K562 (cell line): ENCODE results near the gene STXBP6. TPM values are rescaled to one million over a fixed set of nuclear protein-coding genes. Genes with fewer than 3 reads are reported as not detected.

Experiments used
- ATAC-seq: fragments of 200-7000 bp; cut with Tn5 transposase; 3 replicates; pipeline ENCODE4 v1.9.1; 2020; ENCODE audit warnings: moderate library complexity
- BruUV-seq: library from RNA; stranded (reverse); fragments of 400-500 nt; replicated peaks from 2 replicates; lab custom pipeline; 2021; lab: Mats Ljungman, UMichigan
- CTCF ChIA-PET: fragments of 300-600 bp; formaldehyde crosslinking; extraction: SDS; loops from one replicate; lab custom pipeline; 2021; ENCODE audit warnings: low intra/inter-chr PET ratio; lab: Yijun Ruan, JAX
- POLR2A ChIA-PET: fragments of 300-600, 350-650 bp; sonication (Branson Sonifier 250); formaldehyde crosslinking; extraction: SDS; loops from one replicate; lab custom pipeline; 2021; ENCODE audit warnings: antibody characterized with exemption, inconsistent platforms; lab: Yijun Ruan, JAX
- DNase-seq, 4 experiments: peaks; one replicate each; pipeline versions ENCODE4 v3.0.0 to v3.0.0-alpha.2; 2011 to 2018; ENCODE audit warnings: low spot score in 3 of 4, mixed read lengths in 3 of 4; ENCODE audit errors: extremely low read depth in 1 of 4
- FAIRE-seq: peaks from 2 replicates; lab custom pipeline; 2011; peaks lifted over from hg19 to GRCh38; lab: Jason Lieb, UNC
- H2AFZ ChIP-seq: 2 replicates; pipeline ENCODE4 v1.6.0; 2011; ENCODE audit warnings: low read depth, low read length, control low read depth, inconsistent platforms
- H3K27ac ChIP-seq: fragments of 200-600 bp; 3 replicates; pipeline ENCODE4 v1.8.0; 2011; ENCODE audit warnings: low read depth, mild to moderate bottlenecking, control low read depth, inconsistent platforms, low read length, moderate library complexity, mixed read lengths; ENCODE audit errors: extremely low read depth
- H3K27me3 ChIP-seq, 2 experiments: fragments of 300-600 bp in 1 of 2; 2 replicates in 1 of 2; 3 replicates in 1 of 2; pipeline versions ENCODE4 v1.6.0 to v1.8.0; 2011; ENCODE audit warnings: inconsistent platforms in 2 of 2, low read length in 2 of 2, mild to moderate bottlenecking in 1 of 2, mixed read lengths in 1 of 2, moderate library complexity in 1 of 2; ENCODE audit not compliant: control insufficient read depth in 2 of 2, insufficient read depth in 2 of 2
- H3K36me3 ChIP-seq: fragments of 300-600 bp; 3 replicates; pipeline ENCODE4 v1.8.0; 2011; ENCODE audit warnings: mild to moderate bottlenecking, low read length, inconsistent platforms; ENCODE audit not compliant: control insufficient read depth, insufficient read depth
- H3K4me1 ChIP-seq, 2 experiments: fragments of 200-600 bp in 1 of 2; replicated peaks in 1 of 2; 2 replicates in 1 of 2; 3 replicates in 1 of 2; pipeline versions ENCODE4 v1.5.1 to v1.8.0; 2011; ENCODE audit warnings: inconsistent platforms in 2 of 2, low read length in 2 of 2, mild to moderate bottlenecking in 1 of 2, mixed read lengths in 1 of 2, moderate library complexity in 1 of 2; ENCODE audit not compliant: control insufficient read depth in 2 of 2, insufficient read depth in 2 of 2
- H3K4me2 ChIP-seq: 2 replicates; pipeline ENCODE4 v1.6.1; 2011; ENCODE audit warnings: low read length, control low read depth, inconsistent platforms, mixed read lengths; ENCODE audit not compliant: insufficient read depth
- H3K4me3 ChIP-seq: fragments of 200-600 bp; sonication (generic), shearing (Covaris generic); 2 replicates; pipeline ENCODE4 v1.5.1; 2016; ENCODE audit warnings: control low read depth, inconsistent platforms
- H3K79me2 ChIP-seq: fragments of 200-600 bp; 3 replicates; pipeline ENCODE4 v1.8.0; 2011; ENCODE audit warnings: low read length, inconsistent platforms; ENCODE audit not compliant: control insufficient read depth, insufficient read depth
- H3K9ac ChIP-seq, 2 experiments: 2 replicates each; pipeline versions ENCODE4 v1.6.0 to v1.6.1; 2011; ENCODE audit warnings: low read depth in 2 of 2, low read length in 2 of 2, control low read depth in 1 of 2, inconsistent platforms in 1 of 2, mild to moderate bottlenecking in 1 of 2, mixed read lengths in 1 of 2; ENCODE audit not compliant: insufficient read depth in 1 of 2
- H3K9me1 ChIP-seq: one replicate; pipeline ENCODE4 v1.6.0; 2011; ENCODE audit warnings: inconsistent platforms, mild to moderate bottlenecking, low read length, moderate library complexity; ENCODE audit not compliant: control insufficient read depth, insufficient read depth
- H3K9me3 ChIP-seq: replicated peaks from 2 replicates; pipeline ENCODE4 v1.5.1; 2011; ENCODE audit warnings: low read depth, low read length, inconsistent platforms; ENCODE audit not compliant: control insufficient read depth, insufficient read depth
- H4K20me1 ChIP-seq: replicated peaks from 2 replicates; pipeline ENCODE4 v1.6.1; 2011; ENCODE audit warnings: low read length, inconsistent platforms, mixed read lengths; ENCODE audit not compliant: control insufficient read depth, insufficient read depth
- ESRRA ChIP-seq: fragments of 450-650 bp; IDR thresholded peaks from 2 replicates; pipeline ENCODE4 v1.6.1; 2014; ENCODE audit warnings: low read depth, mild to moderate bottlenecking, moderate library complexity, borderline replicate concordance
- ESRRB ChIP-seq: fragments of 250-450 bp; sonication (Bioruptor Pico); IDR thresholded peaks from 2 replicates; pipeline ENCODE4 v1.5.0; 2020; ENCODE audit warnings: mild to moderate bottlenecking, moderate library complexity, borderline replicate concordance
- L3MBTL2 ChIP-seq: fragments of 450-650 bp; IDR thresholded peaks from 2 replicates; pipeline ENCODE4 v1.6.1; 2016; ENCODE audit warnings: mild to moderate bottlenecking, moderate library complexity
- MAFF ChIP-seq: IDR thresholded peaks from 2 replicates; pipeline ENCODE4 v1.6.1; 2012; ENCODE audit warnings: low read length, improper control_type of control experiment
- NCOA6 ChIP-seq: fragments of 450-650 bp; IDR thresholded peaks from 2 replicates; pipeline ENCODE4 v1.6.1; 2017; ENCODE audit warnings: mild to moderate bottlenecking
- NONO ChIP-seq, 2 experiments: fragments of 200-400 bp in 1 of 2; fragments of 450-650 bp in 1 of 2; formaldehyde crosslinking in 1 of 2; IDR thresholded peaks; 2 replicates each; pipeline ENCODE4 v1.6.1; 2017; ENCODE audit warnings: low read depth in 2 of 2, mild to moderate bottlenecking in 2 of 2, moderate library complexity in 2 of 2, low read length in 1 of 2
- RBM25 ChIP-seq: fragments of 200-400 bp; formaldehyde crosslinking; IDR thresholded peaks from 2 replicates; pipeline ENCODE4 v1.6.1; 2018; ENCODE audit warnings: low read length, low read depth, moderate library complexity; ENCODE audit not compliant: severe bottlenecking
- TCF3 ChIP-seq: sonication (generic); formaldehyde crosslinking; IDR thresholded peaks from 2 replicates; pipeline ENCODE4 v1.4.0; 2020; ENCODE audit warnings: mild to moderate bottlenecking, missing genetic modification reagents
- WGBS: fragments of 100-300 bp; shearing (Covaris generic); methylation state at CpG from one replicate; pipeline ENCODE4 v1.1.6; 2016; ENCODE audit warnings: low coverage, mixed read lengths; ENCODE audit not compliant: insufficient coverage; ENCODE audit errors: missing lambda C conversion rate; 5-methylcytosine and 5-hydroxymethylcytosine counted together
- in situ Hi-C: fragments of 300-500 bp; cut with MboI; formaldehyde crosslinking; loops from 4 replicates; pipeline ENCODE4 v1.15.0; 2018; ENCODE audit warnings: inconsistent platforms, mixed read lengths
- intact Hi-C: fragments of 100-400 bp; cut with micrococcal nuclease; formaldehyde crosslinking; loops from 2 replicates; pipeline ENCODE4 v1.14.2; 2022
- polyA plus RNA-seq, 8 experiments: library from polyadenylated mRNA; depleted of rRNA in 4 of 8; stranded (reverse) in 5 of 8; unstranded in 3 of 8; fragments of >200 nt; fragmentation: Nextera tagmentation in 2 of 8; fragmentation: Illumina TruSeq in 1 of 8; extraction: Ambion mirVana in 2 of 8; extraction: Trizol in 1 of 8; gene quantifications; 2 replicates each; pipeline versions ENCODE4 v1.2.1 to v1.2.3, GENCODE V29; 2011 to 2014; ENCODE audit warnings: inconsistent platforms in 1 of 8, missing spikeins in 1 of 8
- total RNA-seq, 7 experiments: library from RNA; depleted of rRNA in 6 of 7; stranded (reverse); fragments of >200 nt in 6 of 7; fragmentation: Illumina TruSeq in 2 of 7; extraction: Trizol in 2 of 7; gene quantifications; 2 replicates each; pipeline versions ENCODE4 v1.2.1 to v1.2.3, GENCODE V29; 2011 to 2021; ENCODE audit warnings: low replicate concordance in 1 of 7
- TF ChIP-seq, protein P1 (sequence below): fragments of 450-650 bp; formaldehyde crosslinking; IDR thresholded peaks from 2 replicates; pipeline ENCODE4 v1.4.0; 2020; ENCODE audit warnings: mild to moderate bottlenecking
- TF ChIP-seq, protein P2 (sequence below): sonication (generic); formaldehyde crosslinking; IDR thresholded peaks from 2 replicates; pipeline ENCODE4 v1.8.0; 2023; ENCODE audit warnings: mild to moderate bottlenecking, missing genetic modification reagents

Gene STXBP6
- total and polyA plus RNA-seq, 9 of the 15 experiments (the other 6 are each of a cell fraction or from before 2014, with no cell fraction given): 0.27 to 0.89 (median 0.59) TPM

- Histone ChIP-seq H3K36me3 (no peaks in the 10 kb centered on the region; the same call in 2 of the 3 replicates), H2AFZ (no peak overlapping the region), H3K4me3 (no peak overlapping the region), H3K27ac (no peak overlapping the region), H3K27me3 (no peaks in the 10 kb centered on the region; a peak in 1 of 5 replicates), H3K9me1 (no peaks in the 10 kb centered on the region), H3K4me1 (peaks cover 5 to 19% of the 10 kb centered on the region in 2 experiments), H3K9ac (no peak overlapping the region), H3K79me2 (no peaks in the 10 kb centered on the region), H3K9me3 (no peaks in the 10 kb centered on the region), H3K4me2 (no peak overlapping the region), H4K20me1 (no peaks in the 10 kb centered on the region)
- POLR2A ChIA-PET: no interaction called here
- FAIRE-seq: no peak
- no peak for DNase-seq
- intact Hi-C loops (no loop called here), in situ Hi-C loops (no loop called here)
- 8% methylated on average over 5 of the region's 5 CpGs for WGBS
- no peak for TF ChIP-seq ESRRA
- no peak for TF ChIP-seq TCF3 (CRISPR knock-in tag)
- TF ChIP-seq NONO (IDR thresholded peaks at IDR 0.05; ENCODE audit: low read depth in 2 of 2, low read length in 1 of 2): no peak
- no peak for TF ChIP-seq ESRRB (CRISPR knock-in tag)
- TF ChIP-seq, protein P1, sequence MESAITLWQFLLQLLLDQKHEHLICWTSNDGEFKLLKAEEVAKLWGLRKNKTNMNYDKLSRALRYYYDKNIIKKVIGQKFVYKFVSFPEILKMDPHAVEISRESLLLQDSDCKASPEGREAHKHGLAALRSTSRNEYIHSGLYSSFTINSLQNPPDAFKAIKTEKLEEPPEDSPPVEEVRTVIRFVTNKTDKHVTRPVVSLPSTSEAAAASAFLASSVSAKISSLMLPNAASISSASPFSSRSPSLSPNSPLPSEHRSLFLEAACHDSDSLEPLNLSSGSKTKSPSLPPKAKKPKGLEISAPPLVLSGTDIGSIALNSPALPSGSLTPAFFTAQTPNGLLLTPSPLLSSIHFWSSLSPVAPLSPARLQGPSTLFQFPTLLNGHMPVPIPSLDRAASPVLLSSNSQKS (CRISPR knock-in tag): no peak
- no peak for TF ChIP-seq NCOA6
- no peak for TF ChIP-seq RBM25
- no peak for TF ChIP-seq L3MBTL2
- TF ChIP-seq MAFF: no peak
- TF ChIP-seq, protein P2, sequence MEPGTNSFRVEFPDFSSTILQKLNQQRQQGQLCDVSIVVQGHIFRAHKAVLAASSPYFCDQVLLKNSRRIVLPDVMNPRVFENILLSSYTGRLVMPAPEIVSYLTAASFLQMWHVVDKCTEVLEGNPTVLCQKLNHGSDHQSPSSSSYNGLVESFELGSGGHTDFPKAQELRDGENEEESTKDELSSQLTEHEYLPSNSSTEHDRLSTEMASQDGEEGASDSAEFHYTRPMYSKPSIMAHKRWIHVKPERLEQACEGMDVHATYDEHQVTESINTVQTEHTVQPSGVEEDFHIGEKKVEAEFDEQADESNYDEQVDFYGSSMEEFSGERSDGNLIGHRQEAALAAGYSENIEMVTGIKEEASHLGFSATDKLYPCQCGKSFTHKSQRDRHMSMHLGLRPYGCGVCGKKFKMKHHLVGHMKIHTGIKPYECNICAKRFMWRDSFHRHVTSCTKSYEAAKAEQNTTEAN (CRISPR knock-in tag): no peak
- ATAC-seq: no peak
- CTCF ChIA-PET: no interaction called here
- no TSS peak for BruUV-seq
Observed at GRCh38 chr14:24988760-24989159, 61.2 kb downstream of the STXBP6 start.
